Spinal cord (tissue), 10 donors: ENCODE data around the gene OR8H1. TPM values are rescaled to one million over a fixed set of nuclear protein-coding genes. Genes with fewer than 3 reads are reported as not detected.
A peak's percentile ranks its signal among the peaks of the same experiment; 100 is the strongest.

Experiments
- DNase-seq, 6 donors: peaks; one replicate each; pipeline versions ENCODE4 v3.0.0 to v3.0.0-alpha.2; 2013 to 2015; ENCODE audit warnings: low spot score in 6 of 6, low read depth in 4 of 6
- H3K27ac ChIP-seq: one replicate; pipeline ENCODE4 v1.5.1; 2013; ENCODE audit warnings: low read depth, low read length, control low read depth
- H3K27me3 ChIP-seq: one replicate; pipeline ENCODE4 v1.6.1; 2013; ENCODE audit warnings: low read length; ENCODE audit not compliant: control insufficient read depth, insufficient read depth
- H3K36me3 ChIP-seq: one replicate; pipeline ENCODE4 v1.6.1; 2013; ENCODE audit warnings: low read length; ENCODE audit not compliant: control insufficient read depth, insufficient read depth
- H3K4me1 ChIP-seq: one replicate; pipeline ENCODE4 v1.6.1; 2013; ENCODE audit warnings: low read length; ENCODE audit not compliant: control insufficient read depth, insufficient read depth
- H3K4me3 ChIP-seq: one replicate; pipeline ENCODE4 v1.5.1; 2013; ENCODE audit warnings: low read depth, low read length, control low read depth
- H3K9me3 ChIP-seq: one replicate; pipeline ENCODE4 v1.6.1; 2013; ENCODE audit warnings: low read length; ENCODE audit not compliant: control insufficient read depth, insufficient read depth
- WGBS: methylation state at CpG from one replicate; pipeline ENCODE4 v1.1.5; 2013; ENCODE audit warnings: missing lambda C conversion rate; ENCODE audit not compliant: insufficient coverage; 5-methylcytosine and 5-hydroxymethylcytosine counted together
- long read RNA-seq, 4 donors: transcript quantifications; one replicate each; lab custom pipeline, GENCODE V29; 2026
- polyA plus RNA-seq, 2 donors: library from polyadenylated mRNA; unstranded; fragments of 120-200 nt; gene quantifications; one replicate each; pipeline ENCODE4 v1.2.1, GENCODE V29; 2013; ENCODE audit not compliant: insufficient read length in 2 of 2
- total RNA-seq, 2 donors: library from RNA; depleted of rRNA in 1 of 2; stranded (reverse); fragments of 120-200 nt in 1 of 2; fragments of >200 nt in 1 of 2; gene quantifications; one replicate each; pipeline versions ENCODE4 v1.2.3 to v1.2.4, GENCODE V29; 2013 to 2014
- donor health status: healthy.

OR8H1 gene
- total RNA-seq (not detected), polyA plus RNA-seq (not detected)
- long read RNA-seq, donor 1: 0 reads
- long read RNA-seq, donor 2: 0 reads
- long read RNA-seq, donor 3: 0 reads
- long read RNA-seq, donor 4: 0 reads

- H3K27me3 ChIP-seq: no peaks in the 10 kb centered on the region
- no CpG with 5 or more reads among the region's 2 CpGs for WGBS
- no peaks in the 10 kb centered on the region for H3K4me1 ChIP-seq
- H3K9me3 ChIP-seq: no peaks in the 10 kb centered on the region
- no peak within 1 kb of the TSS for H3K4me3 ChIP-seq
- H3K27ac ChIP-seq: no peak within 1 kb of the TSS
- no peaks in the 10 kb centered on the region for H3K36me3 ChIP-seq
- DNase-seq: no peak
These were observed at the start of gene OR8H1 for GRCh38 chr11:56292154-56292553. Gene OR8H1, minus strand, starts transcription at chr11:56292254. Its CDS starts 1,192 bp downstream, at chr11:56291062.

- Histone ChIP-seq H3K9me3 (peaks cover 4% of the 10 kb centered on the region), H3K27me3 (no peaks in the 10 kb centered on the region), H3K27ac (no peak overlapping the region), H3K4me3 (no peak overlapping the region), H3K36me3 (no peaks in the 10 kb centered on the region), H3K4me1 (no peaks in the 10 kb centered on the region)
- no peak for DNase-seq
These were observed 48.2 kb upstream of the OR8H1 start for GRCh38 chr11:56340289-56340688.

- Histone ChIP-seq H3K4me3 (no peak overlapping the region), H3K36me3 (no peaks in the 10 kb centered on the region), H3K27me3 (no peaks in the 10 kb centered on the region), H3K4me1 (no peaks in the 10 kb centered on the region), H3K27ac (no peak overlapping the region), H3K9me3 (peaks cover 2% of the 10 kb centered on the region)
- 89% methylated on average over 2 of the region's 3 CpGs for WGBS
- peak in 1 of 6 donors; percentile 1 for DNase-seq
These were observed 41.1 kb upstream of the OR8H1 start for GRCh38 chr11:56333156-56333555.

GRCh38 chr11:56331861-56332491 is 39.9 kb upstream of the OR8H1 start:
- H3K27me3 ChIP-seq: no peaks in the 10 kb centered on the region
- 94% methylated on average over 34 of the region's 34 CpGs for WGBS
- H3K9me3 ChIP-seq: peaks cover under 1% of the 10 kb centered on the region
- no peak overlapping the region for H3K4me3 ChIP-seq
- H3K36me3 ChIP-seq: no peaks in the 10 kb centered on the region
- no peak for DNase-seq
- H3K4me1 ChIP-seq: no peaks in the 10 kb centered on the region
- H3K27ac ChIP-seq: no peak overlapping the region

GRCh38 chr11:56314844-56315243 is 22.8 kb upstream of the OR8H1 start, which contains the start of gene OR8K3:
Gene OR8K3, plus strand, starts transcription at chr11:56315144. Its CDS starts 3,163 bp downstream, at chr11:56318307.
- H3K36me3 ChIP-seq: no peaks in the 10 kb centered on the region
- DNase-seq: no peak
- no peaks in the 10 kb centered on the region for H3K4me1 ChIP-seq
- no peaks in the 10 kb centered on the region for H3K27me3 ChIP-seq
- no peaks in the 10 kb centered on the region for H3K9me3 ChIP-seq
- H3K27ac ChIP-seq: no peak within 1 kb of the TSS
- no peak within 1 kb of the TSS for H3K4me3 ChIP-seq

GRCh38 chr11:56307836-56308235 is 15.8 kb upstream of the OR8H1 start:
- no peaks in the 10 kb centered on the region for H3K4me1 ChIP-seq
- no peak for DNase-seq
- H3K36me3 ChIP-seq: no peaks in the 10 kb centered on the region
- H3K4me3 ChIP-seq: no peak overlapping the region
- H3K9me3 ChIP-seq: no peaks in the 10 kb centered on the region
- no peak overlapping the region for H3K27ac ChIP-seq
- WGBS: 84% methylated on average over 3 of the region's 3 CpGs
- H3K27me3 ChIP-seq: no peaks in the 10 kb centered on the region

GRCh38 chr11:56296898-56297297 is 4.8 kb upstream of the OR8H1 start:
- Histone ChIP-seq H3K36me3 (no peaks in the 10 kb centered on the region), H3K9me3 (no peaks in the 10 kb centered on the region), H3K4me1 (no peaks in the 10 kb centered on the region), H3K27me3 (no peaks in the 10 kb centered on the region), H3K27ac (no peak overlapping the region), H3K4me3 (no peak overlapping the region)
- WGBS: 81% methylated on average over 4 of the region's 4 CpGs
- peak in 1 of 6 donors; percentile 51 for DNase-seq

- no peak within 1 kb of the TSS for H3K4me3 ChIP-seq
- no peak for DNase-seq
- no peaks in the 10 kb centered on the region for H3K9me3 ChIP-seq
- H3K36me3 ChIP-seq: no peaks in the 10 kb centered on the region
- H3K27ac ChIP-seq: no peak within 1 kb of the TSS
- no peaks in the 10 kb centered on the region for H3K4me1 ChIP-seq
- H3K27me3 ChIP-seq: no peaks in the 10 kb centered on the region
These were observed 18.2 kb downstream of the OR8H1 start, which contains the start of gene OR5T1 for GRCh38 chr11:56273854-56274253. Gene OR5T1, plus strand, starts transcription at chr11:56274154. Its CDS starts 1,485 bp downstream, at chr11:56275639.

- Histone ChIP-seq H3K36me3 (no peaks in the 10 kb centered on the region), H3K9me3 (no peaks in the 10 kb centered on the region), H3K27me3 (no peaks in the 10 kb centered on the region), H3K4me3 (no peak overlapping the region), H3K4me1 (no peaks in the 10 kb centered on the region), H3K27ac (no peak overlapping the region)
- WGBS: 0% methylated on average over 1 of the region's 3 CpGs
- DNase-seq: no peak
These were observed 21.0 kb downstream of the OR8H1 start for GRCh38 chr11:56271092-56271491.

GRCh38 chr11:56251954-56252353 is 40.1 kb downstream of the OR8H1 start, which contains the start of gene OR5T3:
Gene OR5T3, plus strand, starts transcription at chr11:56252254. Its CDS starts 0 bp downstream, at chr11:56252254.
- no peak for DNase-seq
- Histone ChIP-seq H3K36me3 (no peaks in the 10 kb centered on the region), H3K27ac (no peak within 1 kb of the TSS), H3K9me3 (no peaks in the 10 kb centered on the region), H3K4me3 (no peak within 1 kb of the TSS), H3K4me1 (no peaks in the 10 kb centered on the region), H3K27me3 (no peaks in the 10 kb centered on the region)
